HL-60 (cell line): ENCODE measurements around the gene MYO7A.

ENCODE experiments used
- DNase-seq, 2 experiments: peaks; one replicate each; pipeline ENCODE4 v3.0.0-alpha.2; 2010 to 2020; ENCODE audit warnings: low read depth in 1 of 2, low spot score in 1 of 2
- H3K27ac ChIP-seq: fragments of 250-450 bp; sonication (Bioruptor Pico); replicated peaks from 2 replicates; pipeline ENCODE4 v1.5.1; 2020; ENCODE audit warnings: mild to moderate bottlenecking, moderate library complexity
- H3K27me3 ChIP-seq: fragments of 250-450 bp; sonication (Bioruptor Pico); 2 replicates; pipeline ENCODE4 v1.5.1; 2021; ENCODE audit warnings: mild to moderate bottlenecking, moderate library complexity; ENCODE audit not compliant: insufficient read depth, poor library complexity, severe bottlenecking
- H3K4me3 ChIP-seq: replicated peaks from 2 replicates; pipeline ENCODE4 v1.5.1; 2011; ENCODE audit warnings: mild to moderate bottlenecking, control low read depth, low read length; ENCODE audit not compliant: insufficient read depth
- CTCF ChIP-seq: IDR thresholded peaks from one replicate; pipeline ENCODE4 v1.5.1; 2011; ENCODE audit warnings: low read length, control low read depth, inconsistent platforms; ENCODE audit not compliant: insufficient read depth
- GABPA ChIP-seq: IDR thresholded peaks from 2 replicates; pipeline ENCODE4 v1.6.1; 2012; ENCODE audit warnings: low read depth
- POLR2AphosphoS5 ChIP-seq: IDR thresholded peaks from 2 replicates; pipeline ENCODE4 v1.6.1; 2012; ENCODE audit warnings: low read depth
- SPI1 ChIP-seq: IDR thresholded peaks from 2 replicates; pipeline ENCODE4 v1.6.1; 2012; ENCODE audit warnings: low read depth, mild to moderate bottlenecking, borderline replicate concordance
- TF ChIP-seq, protein P1 (sequence below): IDR thresholded peaks from 2 replicates; pipeline ENCODE4 v1.6.1; 2012; ENCODE audit warnings: low read depth; ENCODE audit not compliant: insufficient replicate concordance

MYO7A gene

GRCh38 chr11:77129842-77130756 lies 2.1 kb downstream of the MYO7A start:
- no peak overlapping the region for H3K27ac ChIP-seq
- TF ChIP-seq POLR2AphosphoS5: no peak
- TF ChIP-seq CTCF: no peak
- no peak for TF ChIP-seq SPI1
- TF ChIP-seq, protein P1, sequence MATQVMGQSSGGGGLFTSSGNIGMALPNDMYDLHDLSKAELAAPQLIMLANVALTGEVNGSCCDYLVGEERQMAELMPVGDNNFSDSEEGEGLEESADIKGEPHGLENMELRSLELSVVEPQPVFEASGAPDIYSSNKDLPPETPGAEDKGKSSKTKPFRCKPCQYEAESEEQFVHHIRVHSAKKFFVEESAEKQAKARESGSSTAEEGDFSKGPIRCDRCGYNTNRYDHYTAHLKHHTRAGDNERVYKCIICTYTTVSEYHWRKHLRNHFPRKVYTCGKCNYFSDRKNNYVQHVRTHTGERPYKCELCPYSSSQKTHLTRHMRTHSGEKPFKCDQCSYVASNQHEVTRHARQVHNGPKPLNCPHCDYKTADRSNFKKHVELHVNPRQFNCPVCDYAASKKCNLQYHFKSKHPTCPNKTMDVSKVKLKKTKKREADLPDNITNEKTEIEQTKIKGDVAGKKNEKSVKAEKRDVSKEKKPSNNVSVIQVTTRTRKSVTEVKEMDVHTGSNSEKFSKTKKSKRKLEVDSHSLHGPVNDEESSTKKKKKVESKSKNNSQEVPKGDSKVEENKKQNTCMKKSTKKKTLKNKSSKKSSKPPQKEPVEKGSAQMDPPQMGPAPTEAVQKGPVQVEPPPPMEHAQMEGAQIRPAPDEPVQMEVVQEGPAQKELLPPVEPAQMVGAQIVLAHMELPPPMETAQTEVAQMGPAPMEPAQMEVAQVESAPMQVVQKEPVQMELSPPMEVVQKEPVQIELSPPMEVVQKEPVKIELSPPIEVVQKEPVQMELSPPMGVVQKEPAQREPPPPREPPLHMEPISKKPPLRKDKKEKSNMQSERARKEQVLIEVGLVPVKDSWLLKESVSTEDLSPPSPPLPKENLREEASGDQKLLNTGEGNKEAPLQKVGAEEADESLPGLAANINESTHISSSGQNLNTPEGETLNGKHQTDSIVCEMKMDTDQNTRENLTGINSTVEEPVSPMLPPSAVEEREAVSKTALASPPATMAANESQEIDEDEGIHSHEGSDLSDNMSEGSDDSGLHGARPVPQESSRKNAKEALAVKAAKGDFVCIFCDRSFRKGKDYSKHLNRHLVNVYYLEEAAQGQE: no peak
- no peak for TF ChIP-seq GABPA
- H3K27me3 ChIP-seq: no peaks in the 10 kb centered on the region

DNA sequence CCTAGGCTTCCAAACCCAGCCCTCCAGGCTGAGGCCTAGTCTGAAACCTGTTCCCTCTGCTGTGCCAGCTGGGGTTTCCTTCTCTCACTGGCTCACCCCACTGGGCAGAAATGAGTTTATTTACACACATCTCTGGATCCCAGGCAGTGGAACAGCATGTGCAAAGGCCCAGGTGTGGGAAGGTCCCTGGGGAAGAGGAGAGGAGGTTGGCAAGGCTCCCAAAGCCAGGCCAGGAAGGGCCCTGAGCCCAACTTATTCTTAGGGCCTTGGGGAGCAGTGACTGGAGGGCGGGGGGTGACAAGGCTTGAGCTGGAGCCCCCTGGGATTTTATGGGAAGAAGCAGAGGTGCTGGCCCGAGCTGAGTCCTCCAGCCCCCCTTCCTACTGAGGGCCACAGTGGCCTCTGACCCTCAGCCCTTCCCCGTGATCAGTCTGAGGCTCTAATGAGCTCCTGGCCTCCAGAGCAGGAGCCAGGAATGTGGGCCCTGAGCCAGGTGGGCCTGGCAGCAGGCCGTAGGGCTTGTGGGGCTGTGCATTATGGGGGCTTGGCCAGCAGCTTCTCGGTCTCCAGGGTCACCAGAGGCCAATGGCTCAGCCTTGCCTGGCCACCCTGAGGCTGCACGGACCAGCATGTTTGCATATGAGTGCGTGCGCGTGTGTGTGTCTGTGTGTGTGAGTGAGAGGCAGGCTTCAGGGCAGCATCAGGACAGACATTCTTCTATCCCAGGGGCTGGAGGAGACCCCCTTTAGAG lies 2.9 kb downstream of the MYO7A start:
- Histone ChIP-seq H3K27ac (no peak overlapping the region), H3K4me3 (no peak overlapping the region), H3K27me3 (no peaks in the 10 kb centered on the region)
- no peak for DNase-seq
- no peak for TF ChIP-seq POLR2AphosphoS5
- TF ChIP-seq, protein P1: no peak
- TF ChIP-seq GABPA: no peak
- no peak for TF ChIP-seq SPI1

More at GRCh38 chr11:77129842-77130756, 2.1 kb downstream of the MYO7A start:
- no peak overlapping the region for H3K4me3 ChIP-seq
- DNase-seq: no peak

DNA sequence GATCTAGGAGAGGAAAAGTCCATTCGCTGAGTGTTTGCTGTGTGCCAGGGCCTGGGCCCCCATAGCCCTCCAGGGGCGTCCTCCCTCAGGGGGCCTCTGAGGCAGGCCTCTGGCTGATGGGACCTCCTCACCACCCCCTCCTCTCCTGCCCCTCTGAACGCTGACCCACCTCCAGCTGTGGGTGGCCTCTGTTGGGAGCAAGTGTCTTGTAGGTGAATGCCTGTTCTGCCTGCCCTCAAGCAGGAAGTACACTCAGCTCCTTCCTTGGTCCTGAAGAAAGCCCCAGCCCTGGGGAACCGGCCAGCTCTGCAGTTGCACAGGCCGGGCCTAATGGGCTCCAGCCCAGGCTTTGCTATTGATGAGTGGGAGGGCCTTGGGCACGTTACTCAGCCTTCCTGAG lies 3.5 kb downstream of the MYO7A start:
- Histone ChIP-seq H3K27me3 (no peaks in the 10 kb centered on the region), H3K4me3 (no peak overlapping the region), H3K27ac (no peak overlapping the region)
- DNase-seq: no peak
- no peak for TF ChIP-seq CTCF

DNA sequence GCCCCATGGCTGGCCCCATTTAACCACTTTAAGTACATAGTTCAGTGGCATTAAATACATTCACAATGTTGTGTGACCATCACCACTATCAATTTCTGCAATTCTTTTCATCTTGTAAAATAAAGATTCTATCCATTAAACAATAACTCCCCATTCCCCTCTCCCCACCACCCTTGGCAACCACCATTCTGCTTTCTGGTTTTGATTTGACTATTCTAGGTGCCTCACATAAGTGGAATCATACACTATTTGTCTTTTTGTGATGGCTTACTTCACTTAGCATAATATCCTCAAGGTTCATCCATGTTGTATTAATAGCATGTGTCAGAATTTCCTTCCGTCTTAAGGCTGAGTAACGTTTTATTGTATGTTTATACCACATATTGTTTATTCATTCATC lies 7.0 kb downstream of the MYO7A start:
- H3K4me3 ChIP-seq: no peak overlapping the region
- no peaks in the 10 kb centered on the region for H3K27me3 ChIP-seq
- DNase-seq: no peak
- no peak overlapping the region for H3K27ac ChIP-seq
- TF ChIP-seq POLR2AphosphoS5 (no peak), SPI1 (no peak), GABPA (no peak), CTCF (no peak)
- TF ChIP-seq, protein P1: no peak
